ENCODE results near the gene GPHB5.
"Not testable (repeated sequence)": the region's sequence is repeated elsewhere in the genome, so short reads cannot be mapped to it uniquely, and the experiment has no call there.

GPHB5 gene

GRCh38 chr14:63318835-63319234, at the start of gene GPHB5:
Gene GPHB5 (minus strand): TSS chr14:63318935. CDS start chr14:63317849, 1,086 bp downstream.
- no peak for DNase-seq (ENCODE audit: low read depth in 2 of 2)

- DNase-seq (ENCODE audit: low read depth in 2 of 2): no peak
Observed at GRCh38 chr14:63367742-63368364, 49.1 kb upstream of the GPHB5 start.

- no peak for DNase-seq (ENCODE audit: low read depth in 2 of 2)
Observed at GRCh38 chr14:63362389-63362819, 43.7 kb upstream of the GPHB5 start.

GRCh38 chr14:63361790-63362189, 43.1 kb upstream of the GPHB5 start:
- DNase-seq (ENCODE audit: low read depth in 2 of 2): no peak

GRCh38 chr14:63357841-63358240, 39.1 kb upstream of the GPHB5 start:
- DNase-seq (ENCODE audit: low read depth in 2 of 2): no peak

- no peak for DNase-seq (ENCODE audit: low read depth in 2 of 2)
Observed at GRCh38 chr14:63345826-63346225, 27.1 kb upstream of the GPHB5 start.

- no peak for DNase-seq (ENCODE audit: low read depth in 2 of 2)
Observed at GRCh38 chr14:63344336-63344735, 25.6 kb upstream of the GPHB5 start.

GRCh38 chr14:63343878-63344277, 25.1 kb upstream of the GPHB5 start:
- no peak for DNase-seq (ENCODE audit: low read depth in 2 of 2)

GRCh38 chr14:63342371-63342770, 23.6 kb upstream of the GPHB5 start:
- DNase-seq (ENCODE audit: low read depth in 2 of 2): no peak

GRCh38 chr14:63328787-63329737, 10.3 kb upstream of the GPHB5 start:
- DNase-seq (ENCODE audit: low read depth in 2 of 2): no peak

GRCh38 chr14:63326840-63327239, 8.1 kb upstream of the GPHB5 start:
- DNase-seq (ENCODE audit: low read depth in 2 of 2): no peak

- DNase-seq (ENCODE audit: low read depth in 2 of 2): no peak
Observed at GRCh38 chr14:63322897-63323573, 4.3 kb upstream of the GPHB5 start.

GRCh38 chr14:63322472-63322871, 3.7 kb upstream of the GPHB5 start:
- no peak for DNase-seq (ENCODE audit: low read depth in 2 of 2)

- DNase-seq (ENCODE audit: low read depth in 2 of 2): no peak
Observed at GRCh38 chr14:63308723-63309317, 9.9 kb downstream of the GPHB5 start.

- not testable (repeated sequence) for DNase-seq (ENCODE audit: low read depth in 2 of 2)
Observed at GRCh38 chr14:63304429-63304828, 14.3 kb downstream of the GPHB5 start.

- no peak for DNase-seq (ENCODE audit: low read depth in 2 of 2)
Observed at GRCh38 chr14:63301891-63302534, 16.7 kb downstream of the GPHB5 start.

- no peak for DNase-seq (ENCODE audit: low read depth in 2 of 2)
Observed at GRCh38 chr14:63300854-63301253, 17.9 kb downstream of the GPHB5 start.

- DNase-seq (ENCODE audit: low read depth in 2 of 2): no peak
Observed at GRCh38 chr14:63299351-63300110, 19.2 kb downstream of the GPHB5 start.

- no peak for DNase-seq (ENCODE audit: low read depth in 2 of 2)
Observed at GRCh38 chr14:63297372-63298063, 21.2 kb downstream of the GPHB5 start.

GRCh38 chr14:63296060-63296563, 22.6 kb downstream of the GPHB5 start:
- no peak for DNase-seq (ENCODE audit: low read depth in 2 of 2)
